ENCODE data around the gene USP6NL.
A peak's percentile ranks its signal among the peaks of the same experiment; 100 is the strongest.

USP6NL gene

DNA sequence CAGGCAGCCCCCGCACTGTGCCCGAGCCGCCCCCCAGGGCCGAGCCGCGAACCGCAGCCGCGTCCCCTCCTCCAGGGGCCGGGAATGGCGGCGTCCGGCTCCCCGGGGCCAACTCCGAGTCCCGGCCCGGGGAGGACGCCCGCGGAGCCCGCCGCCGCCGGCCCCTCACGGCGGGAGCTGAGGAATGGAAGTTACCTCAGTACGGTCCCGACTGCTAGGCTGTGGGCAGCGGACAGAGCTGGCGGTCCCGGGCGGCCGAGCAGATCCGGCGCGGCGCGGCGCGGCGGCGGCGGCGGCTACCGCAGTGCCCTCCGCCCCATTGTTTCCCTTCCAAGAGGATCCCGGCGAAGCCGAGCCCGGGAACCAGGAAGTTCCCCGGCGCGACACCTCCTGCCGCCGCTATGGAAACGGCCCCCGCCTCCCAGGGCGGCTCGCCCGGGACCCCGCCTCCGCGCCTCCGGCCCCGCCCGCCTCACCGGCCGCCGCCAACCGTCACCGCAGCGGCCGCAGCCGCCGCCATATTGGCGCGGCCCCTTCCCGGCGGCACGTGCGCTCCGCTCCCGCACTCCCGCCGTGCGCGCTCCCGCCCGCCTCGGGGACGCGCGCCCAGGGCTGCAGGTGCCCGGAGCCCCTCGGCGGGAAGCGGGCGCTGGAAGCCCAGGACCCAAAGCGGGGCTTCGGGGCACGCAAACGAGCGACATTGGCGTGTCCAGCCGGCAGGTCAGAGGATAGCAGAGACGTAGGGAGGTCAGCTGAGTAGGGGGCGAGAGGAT is at the start of gene USP6NL:
USP6NL (minus strand) TSS at position 403 of the 773 bp plus-strand sequence. CDS start 14,016 bp downstream, outside the sequence.
- Histone ChIP-seq H3K4me1 (ENCODE audit: low read depth, poor library complexity, severe bottlenecking) (peaks cover 19% of the 10 kb centered on the region), H3K27me3 (ENCODE audit: insufficient read depth, low read depth) (no peaks in the 10 kb centered on the region), H3K79me2 (ENCODE audit: insufficient read depth, low read depth) (0 out of 2 replicates have a peak, but pooled peaks cover 7% of the 10 kb centered on the region), H3K4me2 (peak within 1 kb of the TSS; percentile 90), H2AFZ (ENCODE audit: low read depth) (peak within 1 kb of the TSS; percentile 94), H3K9ac (peak within 1 kb of the TSS; percentile 73), H3K4me3 (IDR thresholded peaks at IDR 0.05; ENCODE audit: insufficient read depth, low read depth, low read length) (no peak within 1 kb of the TSS), H4K20me1 (ENCODE audit: insufficient read depth) (no peaks in the 10 kb centered on the region), H3K36me3 (ENCODE audit: insufficient read depth) (no peaks in the 10 kb centered on the region), H3K27ac (no peak within 1 kb of the TSS)
- TF ChIP-seq, protein P1, sequence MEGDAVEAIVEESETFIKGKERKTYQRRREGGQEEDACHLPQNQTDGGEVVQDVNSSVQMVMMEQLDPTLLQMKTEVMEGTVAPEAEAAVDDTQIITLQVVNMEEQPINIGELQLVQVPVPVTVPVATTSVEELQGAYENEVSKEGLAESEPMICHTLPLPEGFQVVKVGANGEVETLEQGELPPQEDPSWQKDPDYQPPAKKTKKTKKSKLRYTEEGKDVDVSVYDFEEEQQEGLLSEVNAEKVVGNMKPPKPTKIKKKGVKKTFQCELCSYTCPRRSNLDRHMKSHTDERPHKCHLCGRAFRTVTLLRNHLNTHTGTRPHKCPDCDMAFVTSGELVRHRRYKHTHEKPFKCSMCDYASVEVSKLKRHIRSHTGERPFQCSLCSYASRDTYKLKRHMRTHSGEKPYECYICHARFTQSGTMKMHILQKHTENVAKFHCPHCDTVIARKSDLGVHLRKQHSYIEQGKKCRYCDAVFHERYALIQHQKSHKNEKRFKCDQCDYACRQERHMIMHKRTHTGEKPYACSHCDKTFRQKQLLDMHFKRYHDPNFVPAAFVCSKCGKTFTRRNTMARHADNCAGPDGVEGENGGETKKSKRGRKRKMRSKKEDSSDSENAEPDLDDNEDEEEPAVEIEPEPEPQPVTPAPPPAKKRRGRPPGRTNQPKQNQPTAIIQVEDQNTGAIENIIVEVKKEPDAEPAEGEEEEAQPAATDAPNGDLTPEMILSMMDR (conservative IDR thresholded peaks at IDR 0.05; ENCODE audit: low read depth, low read length): no peak

- TF ChIP-seq, protein P1 (conservative IDR thresholded peaks at IDR 0.05; ENCODE audit: low read depth, low read length): no peak
Observed at GRCh38 chr10:11658801-11659368, 47.4 kb upstream of the USP6NL start.

DNA sequence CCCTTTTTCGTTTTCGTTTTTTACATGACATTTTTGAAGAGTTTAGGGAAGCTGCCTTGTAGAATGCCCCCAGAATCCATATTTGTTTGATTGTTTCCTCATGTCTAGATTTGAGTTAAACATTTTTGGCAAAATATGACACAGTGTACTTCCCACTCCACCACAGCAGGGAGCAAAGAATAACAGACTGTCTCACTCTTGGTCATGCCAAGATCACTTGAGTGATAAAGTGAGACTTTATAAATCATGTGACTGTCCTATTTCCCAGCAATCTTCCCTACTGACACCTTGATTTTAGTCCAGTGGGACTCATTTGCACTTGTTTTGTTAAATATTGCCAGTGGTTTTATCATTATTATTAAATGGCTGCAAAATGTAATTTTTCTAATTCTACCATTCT is 44.4 kb upstream of the USP6NL start:
- TF ChIP-seq, protein P1 (conservative IDR thresholded peaks at IDR 0.05; ENCODE audit: low read depth, low read length): no peak
- Histone ChIP-seq H3K4me3 (IDR thresholded peaks at IDR 0.05; ENCODE audit: insufficient read depth, low read depth, low read length) (no peak overlapping the region), H3K27ac (no peak overlapping the region), H3K79me2 (ENCODE audit: insufficient read depth, low read depth) (no peaks in the 10 kb centered on the region), H2AFZ (ENCODE audit: low read depth) (no peak overlapping the region), H3K4me1 (ENCODE audit: low read depth, poor library complexity, severe bottlenecking) (no peaks in the 10 kb centered on the region), H3K36me3 (ENCODE audit: insufficient read depth) (no peaks in the 10 kb centered on the region), H4K20me1 (ENCODE audit: insufficient read depth) (no peaks in the 10 kb centered on the region), H3K4me2 (no peak overlapping the region), H3K27me3 (ENCODE audit: insufficient read depth, low read depth) (no peaks in the 10 kb centered on the region), H3K9ac (no peak overlapping the region)

More at GRCh38 chr10:11658801-11659368, 47.4 kb upstream of the USP6NL start:
- no peak overlapping the region for H3K4me3 ChIP-seq (IDR thresholded peaks at IDR 0.05; ENCODE audit: insufficient read depth, low read depth, low read length)
- H3K9ac ChIP-seq: no peak overlapping the region
- no peak overlapping the region for H2AFZ ChIP-seq (ENCODE audit: low read depth)
- H4K20me1 ChIP-seq (ENCODE audit: insufficient read depth): no peaks in the 10 kb centered on the region
- no peaks in the 10 kb centered on the region for H3K36me3 ChIP-seq (ENCODE audit: insufficient read depth)
- no peaks in the 10 kb centered on the region for H3K27me3 ChIP-seq (ENCODE audit: insufficient read depth, low read depth)
- no peaks in the 10 kb centered on the region for H3K4me1 ChIP-seq (ENCODE audit: low read depth, poor library complexity, severe bottlenecking)
- H3K4me2 ChIP-seq: no peak overlapping the region
- no peak overlapping the region for H3K27ac ChIP-seq
- no peaks in the 10 kb centered on the region for H3K79me2 ChIP-seq (ENCODE audit: insufficient read depth, low read depth)

DNA sequence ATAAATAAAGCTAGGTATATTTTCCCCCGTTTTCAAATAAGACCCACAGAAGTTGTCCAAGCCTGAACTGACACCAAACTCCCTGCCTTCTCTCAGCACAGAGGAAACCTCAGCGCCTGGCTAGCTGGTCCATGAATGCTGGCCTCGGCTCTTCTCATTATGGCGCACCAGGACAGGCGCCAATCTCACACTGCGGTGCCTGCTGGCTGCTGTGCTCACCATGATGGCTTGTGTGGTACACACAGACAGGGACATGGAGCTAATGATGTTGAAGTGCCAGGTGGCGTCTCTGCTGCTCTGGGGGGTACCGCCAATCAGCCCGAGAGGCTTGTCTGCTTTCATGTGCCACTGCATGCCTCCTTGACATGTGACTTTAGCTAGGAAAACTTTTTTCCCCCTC is 43.2 kb upstream of the USP6NL start:
- Histone ChIP-seq H3K9ac (no peak overlapping the region), H3K4me2 (no peak overlapping the region), H3K4me3 (IDR thresholded peaks at IDR 0.05; ENCODE audit: insufficient read depth, low read depth, low read length) (no peak overlapping the region), H3K4me1 (ENCODE audit: low read depth, poor library complexity, severe bottlenecking) (no peaks in the 10 kb centered on the region), H3K79me2 (ENCODE audit: insufficient read depth, low read depth) (no peaks in the 10 kb centered on the region), H2AFZ (ENCODE audit: low read depth) (no peak overlapping the region), H3K27ac (no peak overlapping the region), H3K27me3 (ENCODE audit: insufficient read depth, low read depth) (no peaks in the 10 kb centered on the region), H3K36me3 (ENCODE audit: insufficient read depth) (no peaks in the 10 kb centered on the region), H4K20me1 (ENCODE audit: insufficient read depth) (no peaks in the 10 kb centered on the region)
- TF ChIP-seq, protein P1 (conservative IDR thresholded peaks at IDR 0.05; ENCODE audit: low read depth, low read length): no peak

Data from KMS-11 (cell line).